Astrocyte (in vitro differentiated cells and primary cell): ENCODE measurements around the gene ALDH3A2. TPM values are rescaled to one million over a fixed set of nuclear protein-coding genes. Genes with fewer than 3 reads are reported as not detected.

Experiments
- DNase-seq: peaks from one replicate; pipeline ENCODE4 v3.0.0-alpha.2; 2010; ENCODE audit warnings: low read depth
- FAIRE-seq: peaks from 2 replicates; lab custom pipeline; 2011; peaks lifted over from hg19 to GRCh38; lab: Jason Lieb, UNC
- H2AFZ ChIP-seq: 2 replicates; pipeline ENCODE4 v1.6.0; 2012; ENCODE audit warnings: low read depth, low read length, inconsistent platforms
- H3K27ac ChIP-seq: 2 replicates; pipeline ENCODE4 v1.5.1; 2011; ENCODE audit warnings: low read depth, low read length, inconsistent platforms
- H3K27me3 ChIP-seq: 2 replicates; pipeline ENCODE4 v1.6.0; 2011; ENCODE audit warnings: low read length, inconsistent platforms; ENCODE audit not compliant: insufficient read depth
- H3K36me3 ChIP-seq: 2 replicates; pipeline ENCODE4 v1.5.1; 2011; ENCODE audit warnings: low read length, inconsistent platforms; ENCODE audit not compliant: insufficient read depth
- H3K4me1 ChIP-seq: 2 replicates; pipeline ENCODE4 v1.5.1; 2011; ENCODE audit warnings: low read length, inconsistent platforms; ENCODE audit not compliant: insufficient read depth
- H3K4me2 ChIP-seq: 2 replicates; pipeline ENCODE4 v1.6.0; 2012; ENCODE audit warnings: low read length, inconsistent platforms
- H3K4me3 ChIP-seq: 2 replicates; pipeline ENCODE4 v1.5.1; 2011; ENCODE audit warnings: low read depth, mild to moderate bottlenecking, low read length, inconsistent platforms; ENCODE audit not compliant: insufficient read depth
- H3K79me2 ChIP-seq: 2 replicates; pipeline ENCODE4 v1.6.0; 2012; ENCODE audit warnings: mild to moderate bottlenecking, low read length, inconsistent platforms; ENCODE audit not compliant: insufficient read depth
- H3K9ac ChIP-seq: 2 replicates; pipeline ENCODE4 v1.6.0; 2012; ENCODE audit warnings: mild to moderate bottlenecking, low read length, inconsistent platforms
- H3K9me3 ChIP-seq: 2 replicates; pipeline ENCODE4 v1.5.1; 2012; ENCODE audit warnings: low read depth, mild to moderate bottlenecking, low read length, inconsistent platforms; ENCODE audit not compliant: insufficient read depth
- H4K20me1 ChIP-seq: 2 replicates; pipeline ENCODE4 v1.6.0; 2012; ENCODE audit warnings: low read length, inconsistent platforms; ENCODE audit not compliant: insufficient read depth
- H3K27ac Mint-ChIP-seq: one replicate; pipeline ENCODE4 v1.8.0; 2021; ENCODE audit warnings: mild to moderate bottlenecking, mixed read lengths; ENCODE audit not compliant: unreplicated experiment
- H3K27me3 Mint-ChIP-seq: one replicate; pipeline ENCODE4 v1.8.0; 2021; ENCODE audit warnings: low read depth, mixed read lengths; ENCODE audit not compliant: unreplicated experiment
- H3K36me3 Mint-ChIP-seq: one replicate; pipeline ENCODE4 v1.8.0; 2021; ENCODE audit warnings: low read depth, mixed read lengths; ENCODE audit not compliant: unreplicated experiment
- H3K4me1 Mint-ChIP-seq: one replicate; pipeline ENCODE4 v1.8.0; 2021; ENCODE audit warnings: low read depth, mixed read lengths; ENCODE audit not compliant: unreplicated experiment
- H3K4me3 Mint-ChIP-seq: one replicate; pipeline ENCODE4 v1.8.0; 2021; ENCODE audit warnings: mild to moderate bottlenecking, moderate library complexity, mixed read lengths; ENCODE audit not compliant: unreplicated experiment
- H3K9me3 Mint-ChIP-seq: one replicate; pipeline ENCODE4 v1.8.0; 2021; ENCODE audit warnings: mild to moderate bottlenecking, mixed read lengths; ENCODE audit not compliant: unreplicated experiment
- EZH2 ChIP-seq: IDR thresholded peaks from 2 replicates; pipeline ENCODE4 v1.6.1; 2012; ENCODE audit warnings: mild to moderate bottlenecking, low read length, inconsistent platforms; ENCODE audit not compliant: insufficient read depth
- total RNA-seq: library from RNA; stranded (reverse); gene quantifications from 2 replicates; pipeline ENCODE4 v1.2.1, GENCODE V29; 2021
- TF ChIP-seq, protein P1 (sequence below): IDR thresholded peaks from 2 replicates; pipeline ENCODE4 v1.5.1; 2011; ENCODE audit warnings: low read depth, mild to moderate bottlenecking, inconsistent platforms, low read length, moderate library complexity; ENCODE audit not compliant: insufficient read depth

ALDH3A2 gene
- total RNA-seq, 1 donor from 2014 or later: 13.8 TPM

DNA sequence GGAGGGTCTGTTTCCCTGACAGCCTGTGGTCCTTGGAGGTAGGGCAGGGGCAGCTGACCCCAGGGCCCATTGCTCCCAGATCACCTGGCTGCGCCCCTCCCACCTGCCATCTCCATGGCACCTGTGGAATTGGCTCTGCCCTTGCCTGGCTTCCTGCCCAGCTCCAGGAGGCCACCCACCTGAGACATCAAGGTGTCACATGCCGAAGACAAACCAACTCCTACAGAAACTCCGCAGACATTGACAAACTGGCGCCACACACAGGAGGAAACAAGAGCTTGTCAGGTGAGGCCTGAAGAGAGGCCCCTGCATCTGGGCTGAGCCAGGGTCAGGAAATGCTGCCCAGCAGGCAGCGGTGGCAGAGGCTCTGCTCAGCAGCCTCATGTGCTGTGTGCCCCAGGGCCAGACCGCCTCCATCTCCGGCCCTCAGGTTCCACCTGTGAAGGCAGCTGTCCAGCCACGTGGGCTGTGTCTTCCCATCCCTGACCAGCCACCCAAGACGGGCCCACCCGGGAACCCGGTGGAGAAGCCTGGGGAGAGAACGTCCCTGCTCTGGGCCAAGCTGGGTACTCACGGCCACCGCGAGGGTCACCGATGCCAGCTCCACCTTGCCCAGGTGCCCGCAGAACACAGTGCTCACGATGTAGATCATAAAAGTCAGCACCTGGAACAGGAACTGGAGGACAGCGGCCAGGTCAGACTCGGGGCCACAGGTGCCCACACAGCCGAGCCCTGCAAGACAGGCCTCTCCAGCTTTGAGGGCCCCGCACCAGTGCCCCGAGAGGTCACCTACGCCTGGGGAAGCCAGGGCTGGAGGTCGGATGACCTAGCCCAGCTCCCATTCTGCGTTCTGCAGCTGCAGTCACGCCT, 66.2 kb downstream of the ALDH3A2 start:
- Histone ChIP-seq H3K4me2 (no peak overlapping the region), H4K20me1 (no peaks in the 10 kb centered on the region), H3K4me3 (no peak overlapping the region), H2AFZ (no peak overlapping the region), H3K9me3 (no peaks in the 10 kb centered on the region), H3K9ac (no peak overlapping the region), H3K27me3 (no peaks in the 10 kb centered on the region), H3K79me2 (no peaks in the 10 kb centered on the region), H3K36me3 (no peaks in the 10 kb centered on the region), H3K4me1 (no peaks in the 10 kb centered on the region), H3K27ac (no peak overlapping the region)
- H3K4me1 Mint-ChIP-seq: no peaks in the 10 kb centered on the region
- H3K27ac Mint-ChIP-seq: no peak overlapping the region
- H3K36me3 Mint-ChIP-seq: no peaks in the 10 kb centered on the region
- no peak for FAIRE-seq
- DNase-seq: no peak
- TF ChIP-seq, protein P1, sequence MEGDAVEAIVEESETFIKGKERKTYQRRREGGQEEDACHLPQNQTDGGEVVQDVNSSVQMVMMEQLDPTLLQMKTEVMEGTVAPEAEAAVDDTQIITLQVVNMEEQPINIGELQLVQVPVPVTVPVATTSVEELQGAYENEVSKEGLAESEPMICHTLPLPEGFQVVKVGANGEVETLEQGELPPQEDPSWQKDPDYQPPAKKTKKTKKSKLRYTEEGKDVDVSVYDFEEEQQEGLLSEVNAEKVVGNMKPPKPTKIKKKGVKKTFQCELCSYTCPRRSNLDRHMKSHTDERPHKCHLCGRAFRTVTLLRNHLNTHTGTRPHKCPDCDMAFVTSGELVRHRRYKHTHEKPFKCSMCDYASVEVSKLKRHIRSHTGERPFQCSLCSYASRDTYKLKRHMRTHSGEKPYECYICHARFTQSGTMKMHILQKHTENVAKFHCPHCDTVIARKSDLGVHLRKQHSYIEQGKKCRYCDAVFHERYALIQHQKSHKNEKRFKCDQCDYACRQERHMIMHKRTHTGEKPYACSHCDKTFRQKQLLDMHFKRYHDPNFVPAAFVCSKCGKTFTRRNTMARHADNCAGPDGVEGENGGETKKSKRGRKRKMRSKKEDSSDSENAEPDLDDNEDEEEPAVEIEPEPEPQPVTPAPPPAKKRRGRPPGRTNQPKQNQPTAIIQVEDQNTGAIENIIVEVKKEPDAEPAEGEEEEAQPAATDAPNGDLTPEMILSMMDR: no peak
- no peak for TF ChIP-seq EZH2
- no peak overlapping the region for H3K4me3 Mint-ChIP-seq
- no peaks in the 10 kb centered on the region for H3K9me3 Mint-ChIP-seq
- peaks cover 14% of the 10 kb centered on the region for H3K27me3 Mint-ChIP-seq

DNA sequence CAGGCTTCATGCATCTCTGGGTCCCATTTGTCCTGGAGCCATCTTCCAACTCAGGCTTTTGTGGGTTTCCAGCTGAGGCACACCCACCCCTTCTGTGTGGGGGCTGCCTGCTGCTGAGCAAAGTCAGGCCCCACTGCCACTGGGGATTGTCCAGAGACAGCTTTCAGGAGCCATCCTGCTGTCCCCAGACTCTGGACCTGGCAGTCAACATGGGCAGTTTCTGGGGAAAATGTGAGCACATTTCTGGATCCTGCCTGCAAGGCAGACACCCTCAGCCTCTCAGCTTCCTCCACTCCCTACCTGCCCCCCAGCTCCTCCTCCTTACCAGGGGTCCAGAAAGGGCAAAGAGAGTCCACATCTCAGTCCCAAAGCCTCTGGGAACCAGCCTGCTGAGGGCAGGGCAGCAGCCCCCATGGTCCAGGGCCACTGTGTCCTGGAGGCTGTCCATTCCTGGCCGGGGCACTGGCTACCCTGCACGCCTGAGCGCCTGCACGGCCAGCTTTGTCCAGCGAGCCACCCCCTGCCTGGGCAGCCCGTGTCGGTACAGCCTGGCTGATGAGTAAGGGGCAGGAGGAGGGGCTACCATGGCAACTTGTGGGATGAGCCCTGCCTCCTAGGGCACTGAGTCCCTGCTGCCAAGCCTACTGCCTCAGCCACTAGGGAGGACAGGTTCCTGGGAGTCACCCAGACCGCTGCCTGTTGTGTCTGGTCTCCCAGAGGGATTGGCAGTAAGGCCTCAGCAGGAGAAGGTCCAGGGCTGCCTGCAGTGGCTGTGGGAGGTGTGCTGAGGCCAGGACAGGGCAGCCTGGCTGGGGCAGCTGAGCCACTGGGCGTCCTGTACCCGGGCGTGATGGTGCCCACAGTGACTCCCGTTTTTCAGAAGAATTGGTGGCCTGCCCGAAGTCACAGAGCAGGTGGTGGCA, 67.8 kb downstream of the ALDH3A2 start, which contains the start of gene SLC47A2:
SLC47A2 (minus strand) TSS at position 477 of the 923 bp plus-strand sequence; CDS start at position 448, 29 bp downstream.
- no peaks in the 10 kb centered on the region for H3K9me3 Mint-ChIP-seq
- Histone ChIP-seq H2AFZ (no peak within 1 kb of the TSS), H3K4me2 (no peak within 1 kb of the TSS), H3K27ac (no peak within 1 kb of the TSS), H4K20me1 (no peaks in the 10 kb centered on the region), H3K36me3 (no peaks in the 10 kb centered on the region), H3K4me3 (no peak within 1 kb of the TSS), H3K4me1 (no peaks in the 10 kb centered on the region), H3K27me3 (no peaks in the 10 kb centered on the region), H3K9me3 (no peaks in the 10 kb centered on the region), H3K9ac (no peak within 1 kb of the TSS), H3K79me2 (no peaks in the 10 kb centered on the region)
- DNase-seq (no peak), FAIRE-seq (no peak)
- no peak within 1 kb of the TSS for H3K27ac Mint-ChIP-seq
- H3K36me3 Mint-ChIP-seq: no peaks in the 10 kb centered on the region
- no peak within 1 kb of the TSS for H3K4me3 Mint-ChIP-seq
- H3K27me3 Mint-ChIP-seq: peaks cover 23% of the 10 kb centered on the region
- peaks cover 3% of the 10 kb centered on the region for H3K4me1 Mint-ChIP-seq
- TF ChIP-seq, protein P1: no peak
- TF ChIP-seq EZH2: no peak
